Ovary (tissue), 3 donors: ENCODE measurements around the gene GLDN.

ENCODE experiments used
- CTCF ChIP-seq, 3 donors: fragments of 450-650 bp in 2 of 3; fragments of 200-600 bp in 1 of 3; IDR thresholded peaks; one replicate each; pipeline versions ENCODE4 v1.5.1 to v1.8.0; 2016 to 2022; ENCODE audit warnings: antibody characterized with exemption in 3 of 3, mild to moderate bottlenecking in 1 of 3
- EP300 ChIP-seq: sonication (generic); formaldehyde crosslinking; IDR thresholded peaks from one replicate; pipeline ENCODE4 v1.6.1; 2017; ENCODE audit warnings: antibody characterized with exemption
- POLR2A ChIP-seq: fragments of 450-650 bp; IDR thresholded peaks from one replicate; pipeline ENCODE4 v1.6.1; 2017; ENCODE audit warnings: antibody characterized with exemption, mild to moderate bottlenecking, moderate library complexity
- donor health status: DM: no; HTN: no; CAD: no.

- TF ChIP-seq CTCF (IDR thresholded peaks at IDR 0.05), result no peak
- no peak for TF ChIP-seq POLR2A
- no peak for TF ChIP-seq EP300
Measured at GRCh38 chr15:51313074-51313393, 28.4 kb upstream of the GLDN start.
